PFSK-1 (cell line): Measurements from ENCODE around the gene SLC46A2.

Experiments
- FOXP2 ChIP-seq: optimal IDR thresholded peaks from 2 replicates; pipeline ENCODE3; 2011; ENCODE audit warnings: borderline replicate concordance, control low read depth, inconsistent platforms; ENCODE audit not compliant: insufficient read depth; ENCODE audit errors: extremely low read length, extremely low read depth
- POLR2AphosphoS5 ChIP-seq: IDR thresholded peaks from 2 replicates; pipeline ENCODE4 v1.6.1; 2012; ENCODE audit warnings: low read depth, mild to moderate bottlenecking, control low read depth, low read length, moderate library complexity
- SIN3A ChIP-seq: IDR thresholded peaks from 2 replicates; pipeline ENCODE4 v1.6.1; 2012; ENCODE audit warnings: mild to moderate bottlenecking, low read length, moderate library complexity, borderline replicate concordance; ENCODE audit not compliant: insufficient read depth
- TAF1 ChIP-seq: IDR thresholded peaks from 2 replicates; pipeline ENCODE4 v1.6.1; 2012; ENCODE audit warnings: low read length, control low read depth, borderline replicate concordance; ENCODE audit not compliant: insufficient read depth
- TF ChIP-seq, protein P1 (sequence below), 2 experiments: IDR thresholded peaks; 2 replicates each; pipeline versions ENCODE4 v1.6.1 to v1.8.0; 2011 to 2012; ENCODE audit warnings: low read depth in 2 of 2, low read length in 2 of 2, control low read depth in 1 of 2, inconsistent platforms in 1 of 2, mild to moderate bottlenecking in 1 of 2, moderate library complexity in 1 of 2; ENCODE audit not compliant: insufficient read depth in 1 of 2

DNA sequence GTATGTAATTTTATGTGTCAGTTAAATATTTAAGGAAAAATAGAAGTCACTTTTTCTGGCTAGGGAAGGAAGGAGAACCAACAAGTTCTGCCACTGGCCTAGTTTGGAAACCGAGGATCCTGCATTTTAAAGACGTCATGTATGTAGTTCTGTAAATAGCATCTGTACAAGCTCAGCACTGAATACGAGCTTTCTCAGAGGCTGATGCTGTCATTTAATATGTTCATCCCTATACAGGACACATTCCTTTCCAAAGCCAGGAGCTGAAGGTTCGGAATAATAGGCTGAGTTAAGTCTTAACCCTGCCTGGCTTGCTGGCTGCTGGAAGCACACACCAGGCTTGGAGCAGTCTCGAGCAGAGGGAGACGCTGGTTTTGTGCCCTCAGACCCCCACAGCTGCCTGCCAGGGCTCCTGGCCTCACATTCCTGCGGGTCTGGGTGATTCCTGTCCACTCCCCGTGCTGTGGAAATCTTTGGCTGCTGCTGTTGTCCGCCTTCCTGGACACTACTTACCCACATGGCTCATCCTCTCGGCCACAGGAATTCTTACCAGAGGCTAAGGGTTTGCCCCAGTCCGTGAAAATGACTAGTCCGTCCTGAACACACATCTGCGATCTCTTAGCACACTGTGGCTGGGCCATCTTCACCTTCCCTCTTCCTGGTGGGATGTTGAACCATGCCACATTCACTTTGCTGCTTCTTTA, 36.6 kb downstream of the SLC46A2 start:
- TF ChIP-seq TAF1 (no peak), POLR2AphosphoS5 (no peak), SIN3A (no peak), FOXP2 (no peak)
- TF ChIP-seq, protein P1, sequence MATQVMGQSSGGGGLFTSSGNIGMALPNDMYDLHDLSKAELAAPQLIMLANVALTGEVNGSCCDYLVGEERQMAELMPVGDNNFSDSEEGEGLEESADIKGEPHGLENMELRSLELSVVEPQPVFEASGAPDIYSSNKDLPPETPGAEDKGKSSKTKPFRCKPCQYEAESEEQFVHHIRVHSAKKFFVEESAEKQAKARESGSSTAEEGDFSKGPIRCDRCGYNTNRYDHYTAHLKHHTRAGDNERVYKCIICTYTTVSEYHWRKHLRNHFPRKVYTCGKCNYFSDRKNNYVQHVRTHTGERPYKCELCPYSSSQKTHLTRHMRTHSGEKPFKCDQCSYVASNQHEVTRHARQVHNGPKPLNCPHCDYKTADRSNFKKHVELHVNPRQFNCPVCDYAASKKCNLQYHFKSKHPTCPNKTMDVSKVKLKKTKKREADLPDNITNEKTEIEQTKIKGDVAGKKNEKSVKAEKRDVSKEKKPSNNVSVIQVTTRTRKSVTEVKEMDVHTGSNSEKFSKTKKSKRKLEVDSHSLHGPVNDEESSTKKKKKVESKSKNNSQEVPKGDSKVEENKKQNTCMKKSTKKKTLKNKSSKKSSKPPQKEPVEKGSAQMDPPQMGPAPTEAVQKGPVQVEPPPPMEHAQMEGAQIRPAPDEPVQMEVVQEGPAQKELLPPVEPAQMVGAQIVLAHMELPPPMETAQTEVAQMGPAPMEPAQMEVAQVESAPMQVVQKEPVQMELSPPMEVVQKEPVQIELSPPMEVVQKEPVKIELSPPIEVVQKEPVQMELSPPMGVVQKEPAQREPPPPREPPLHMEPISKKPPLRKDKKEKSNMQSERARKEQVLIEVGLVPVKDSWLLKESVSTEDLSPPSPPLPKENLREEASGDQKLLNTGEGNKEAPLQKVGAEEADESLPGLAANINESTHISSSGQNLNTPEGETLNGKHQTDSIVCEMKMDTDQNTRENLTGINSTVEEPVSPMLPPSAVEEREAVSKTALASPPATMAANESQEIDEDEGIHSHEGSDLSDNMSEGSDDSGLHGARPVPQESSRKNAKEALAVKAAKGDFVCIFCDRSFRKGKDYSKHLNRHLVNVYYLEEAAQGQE (IDR thresholded peaks at IDR 0.05; ENCODE audit: insufficient read depth in 1 of 2, low read depth in 2 of 2, low read length in 2 of 2) = no peak
